ENCODE data around the gene LRRC71.

LRRC71 gene

DNA sequence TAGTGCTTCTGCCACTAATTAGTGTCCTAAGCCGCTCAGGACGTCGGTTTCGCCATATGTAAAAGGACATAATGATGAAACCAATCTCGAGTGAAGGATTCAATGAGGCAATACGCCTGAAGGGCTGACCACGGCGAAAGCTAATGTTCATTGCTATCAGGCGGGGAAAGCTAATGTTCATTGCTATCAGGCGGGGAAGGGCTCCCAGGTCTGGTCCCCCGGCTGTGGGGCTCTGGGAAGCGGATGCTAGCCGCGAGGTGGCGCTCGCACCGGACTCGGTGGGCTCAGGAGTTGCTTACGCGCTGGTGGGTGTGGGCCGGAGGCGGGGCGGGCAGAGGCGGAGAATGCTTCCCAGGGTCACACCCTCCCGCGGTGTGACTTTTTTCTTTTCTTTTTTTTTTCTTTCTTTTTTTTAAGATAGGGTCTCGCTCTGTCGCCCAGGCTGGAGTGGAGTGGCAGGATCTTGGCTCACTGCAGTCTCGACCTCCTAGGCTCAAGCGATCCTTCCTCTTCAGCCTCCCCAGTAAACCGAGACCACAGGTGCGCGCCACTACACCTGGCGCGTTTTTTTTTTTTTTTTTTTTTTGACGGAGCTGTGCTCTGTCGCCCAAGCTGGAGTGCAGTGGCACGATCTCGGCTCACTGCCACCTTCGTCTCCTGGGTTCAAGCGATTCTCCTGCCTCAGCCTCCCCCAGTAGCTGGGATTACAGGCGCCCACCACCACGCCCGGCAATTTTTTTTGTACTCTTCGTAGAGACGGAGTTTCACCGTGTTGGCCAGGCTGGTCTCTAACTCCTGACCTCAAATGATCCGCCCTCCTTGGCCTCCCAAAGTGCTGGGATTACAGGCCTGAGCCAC lies 28.0 kb upstream of the LRRC71 start:
- peak; percentile 85 for DNase-seq (ENCODE audit: low spot score)

DNA sequence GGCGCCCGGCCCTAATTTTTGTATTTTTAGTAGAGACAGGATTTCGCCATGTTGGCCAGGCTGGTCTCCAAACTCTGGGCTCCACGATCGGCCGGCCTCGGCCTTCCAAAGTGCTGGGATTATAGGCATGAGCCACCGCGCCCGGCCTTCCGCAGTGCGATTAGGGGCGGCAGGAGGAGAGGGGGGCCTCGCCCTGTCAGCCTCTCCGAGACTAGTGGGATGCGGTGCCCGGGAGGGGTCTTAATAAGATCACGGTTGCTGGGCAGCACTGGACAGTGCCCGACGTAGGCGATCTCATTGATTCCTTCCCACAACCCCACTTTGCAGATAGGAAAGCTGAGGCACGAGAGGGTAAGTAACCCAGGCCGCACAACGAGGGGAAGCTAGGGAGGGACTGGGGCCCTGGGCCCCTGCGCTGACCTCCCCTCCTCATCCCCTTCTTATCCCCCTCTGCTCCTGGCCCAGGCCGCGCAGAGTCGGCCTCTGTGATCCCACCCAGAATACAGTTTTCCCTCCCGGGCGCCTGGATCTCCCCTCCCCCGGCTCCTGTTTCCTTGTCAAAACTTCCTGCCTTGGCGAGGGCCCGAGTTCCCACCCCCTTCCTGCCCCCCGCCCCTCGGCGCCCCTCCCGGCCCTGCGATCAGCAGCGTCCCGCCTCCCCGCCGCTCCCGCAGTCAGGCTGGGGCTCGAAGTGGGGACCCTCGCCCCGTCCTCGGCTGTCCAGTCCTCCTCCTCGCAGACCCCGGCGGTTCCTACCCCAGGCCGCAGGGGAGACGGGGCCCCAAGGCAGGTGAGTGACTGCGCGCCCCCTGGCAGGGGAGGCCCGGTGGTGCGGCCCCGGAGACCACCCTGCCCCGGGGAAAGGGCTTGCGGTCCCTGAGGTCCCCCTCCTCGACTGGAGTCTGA lies 27.1 kb upstream of the LRRC71 start, which contains the start of gene PEAR1:
PEAR1 (plus strand) TSS at position 671 of the 906 bp plus-strand sequence. CDS start 10,209 bp downstream, outside the sequence.
- DNase-seq (ENCODE audit: low spot score) = no peak

DNA sequence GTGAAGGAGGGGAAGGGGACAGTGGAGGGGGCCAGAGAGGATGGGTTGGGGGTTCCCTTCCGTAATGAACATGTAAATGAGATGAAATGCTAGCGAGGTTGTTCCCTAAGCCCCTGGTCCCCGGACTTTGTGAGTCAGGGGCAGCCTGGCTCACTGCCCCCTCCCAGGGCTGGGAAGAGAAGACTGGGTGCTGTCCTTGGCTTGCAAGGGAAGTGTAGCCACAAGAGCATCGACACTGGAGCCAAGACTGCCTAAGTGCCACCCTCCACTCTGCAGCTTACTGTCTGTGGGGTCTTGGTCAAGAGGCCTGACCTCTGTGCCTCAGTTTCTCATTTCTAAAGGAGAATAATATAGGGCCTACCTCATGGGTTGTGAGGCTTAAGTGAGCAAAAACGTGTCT lies 26.4 kb upstream of the LRRC71 start:
- DNase-seq (ENCODE audit: low spot score) = no peak

DNA sequence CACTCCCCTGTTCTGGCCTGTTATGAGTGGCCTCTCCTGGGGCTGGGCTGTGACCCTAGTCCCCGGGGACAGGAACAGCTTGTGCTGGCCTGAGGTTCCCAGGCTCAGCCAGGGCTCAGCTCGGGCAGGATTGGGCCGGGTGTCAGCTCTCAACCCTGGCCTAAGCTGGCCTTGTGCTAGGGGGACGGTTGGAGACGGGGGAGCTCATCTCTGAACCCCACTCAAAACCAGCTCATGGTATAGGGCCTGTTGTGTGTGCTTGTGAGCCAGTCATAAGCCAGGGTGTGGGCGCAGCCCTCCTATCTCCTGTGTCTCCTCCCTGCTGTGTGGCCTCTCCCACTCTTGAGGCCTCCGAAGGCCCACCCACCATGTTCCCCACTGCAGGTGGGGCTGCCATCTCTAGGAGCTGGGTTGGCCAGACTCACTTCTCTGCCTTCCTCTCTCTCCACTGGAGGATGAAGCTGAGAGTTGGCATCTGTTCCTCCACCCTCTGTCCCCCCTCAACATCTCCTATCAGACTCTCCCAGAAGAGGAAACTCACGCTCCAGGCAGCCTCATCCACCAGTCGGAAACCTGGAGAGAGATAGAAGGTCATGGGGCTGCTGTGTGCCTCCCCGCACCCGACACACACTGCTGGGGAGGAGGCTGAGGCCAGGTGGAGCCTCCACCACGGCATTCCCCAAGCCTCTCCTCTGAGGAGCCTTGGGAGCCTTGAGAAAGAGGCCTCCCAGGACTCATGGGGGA lies 25.5 kb upstream of the LRRC71 start:
- DNase-seq (ENCODE audit: low spot score) = no peak

DNA sequence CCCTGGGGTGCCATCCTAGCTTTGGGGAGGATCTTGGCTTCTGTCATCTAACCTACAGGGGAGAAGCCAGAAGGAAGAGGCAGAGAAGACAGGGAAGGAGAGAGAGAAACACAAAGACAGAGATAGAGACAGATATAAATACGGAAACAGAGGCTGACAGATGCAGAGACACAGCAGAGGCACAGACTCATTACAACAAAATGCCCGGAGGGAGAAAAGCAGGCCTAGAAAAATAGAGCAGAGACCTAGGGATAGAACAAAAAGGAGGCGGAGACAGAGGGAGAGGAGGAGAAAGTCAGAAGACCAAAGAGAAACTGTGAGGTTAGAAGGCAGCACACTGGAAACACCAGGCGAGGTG lies 25.0 kb upstream of the LRRC71 start:
- no peak for DNase-seq (ENCODE audit: low spot score)

DNA sequence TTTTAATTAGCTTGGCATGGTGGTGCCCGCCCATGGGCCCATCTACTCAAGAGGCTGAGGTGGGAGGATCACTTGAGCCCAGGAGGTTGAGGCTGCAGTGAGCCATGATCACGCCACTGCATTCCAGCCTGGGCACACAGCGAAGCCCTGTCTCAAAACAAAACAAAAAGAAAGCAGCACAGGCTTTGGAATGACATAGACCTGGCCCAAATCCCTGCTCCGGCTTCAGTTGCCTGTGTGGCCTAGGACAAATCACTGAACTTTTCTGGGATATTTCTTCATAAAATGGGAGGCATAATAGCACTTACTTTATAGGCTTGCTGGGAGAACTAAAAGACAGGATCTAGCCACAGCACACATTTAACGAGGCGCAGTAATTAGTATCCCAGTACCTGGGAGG lies 24.5 kb upstream of the LRRC71 start:
- no peak for DNase-seq (ENCODE audit: low spot score)

DNA sequence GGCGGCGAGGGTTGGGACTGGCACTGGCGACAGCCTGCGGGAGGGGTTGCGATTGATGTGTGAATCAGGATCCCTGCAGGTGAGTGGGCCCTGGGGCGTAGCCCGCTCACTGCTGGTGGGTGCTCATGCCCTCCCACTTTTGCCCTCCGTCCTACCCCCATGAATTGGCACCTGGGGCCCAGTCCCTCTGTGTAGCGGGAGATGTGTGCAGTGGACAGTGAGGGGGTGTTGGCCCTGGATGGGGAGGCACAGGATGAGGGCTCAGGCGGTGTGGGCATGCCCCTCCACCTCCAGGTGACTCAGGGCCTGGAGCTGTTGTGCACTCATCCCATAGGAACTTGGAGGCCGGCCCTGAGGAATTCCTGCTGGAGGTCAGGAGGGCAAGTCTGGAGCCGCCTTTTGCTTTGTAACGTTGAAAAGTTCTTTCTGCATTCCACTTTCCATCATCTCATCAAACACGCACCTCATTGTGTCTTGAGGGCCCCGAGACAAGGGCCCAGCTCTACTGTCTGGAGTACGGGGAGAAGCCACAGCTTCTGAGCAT lies 23.9 kb upstream of the LRRC71 start:
- DNase-seq (ENCODE audit: low spot score) = peak; percentile 96

DNA sequence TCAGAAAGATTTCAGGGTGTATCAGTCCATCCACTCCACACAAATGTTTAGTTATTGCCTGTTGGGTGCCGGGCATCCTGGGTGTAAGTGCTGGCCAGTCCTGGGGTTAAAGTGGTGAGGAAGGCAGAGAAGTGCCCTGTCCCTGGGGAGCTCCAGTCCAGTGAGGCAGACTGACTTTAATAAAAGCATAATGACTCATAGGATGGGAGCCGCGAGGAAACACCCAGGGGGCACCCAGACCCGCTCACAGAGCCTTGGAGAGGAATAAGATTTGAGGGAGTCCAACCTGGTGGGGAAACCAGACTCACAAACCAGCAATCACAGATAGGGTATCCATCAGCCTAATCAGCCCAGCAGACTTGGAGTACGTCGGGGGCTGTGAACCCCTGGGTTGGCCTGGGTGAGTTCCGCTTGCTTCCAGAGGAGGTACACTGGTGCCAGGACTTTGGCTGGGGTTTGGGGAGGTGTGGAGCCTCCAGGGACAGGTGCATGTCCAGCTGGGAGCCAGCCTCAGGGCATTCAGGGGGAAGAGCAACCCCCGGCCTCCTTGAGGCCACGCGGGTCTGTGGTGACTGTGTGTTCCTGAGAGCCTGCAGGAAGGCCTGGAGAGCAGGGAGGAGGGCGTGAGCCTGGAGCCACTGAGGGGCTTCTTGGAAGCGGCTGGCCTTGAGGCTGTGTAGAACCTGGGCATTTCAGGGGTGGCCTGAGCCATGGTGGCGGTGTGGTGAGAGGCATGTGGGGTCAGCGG lies 23.2 kb upstream of the LRRC71 start:
- peak; percentile 78 for DNase-seq (ENCODE audit: low spot score)

DNA sequence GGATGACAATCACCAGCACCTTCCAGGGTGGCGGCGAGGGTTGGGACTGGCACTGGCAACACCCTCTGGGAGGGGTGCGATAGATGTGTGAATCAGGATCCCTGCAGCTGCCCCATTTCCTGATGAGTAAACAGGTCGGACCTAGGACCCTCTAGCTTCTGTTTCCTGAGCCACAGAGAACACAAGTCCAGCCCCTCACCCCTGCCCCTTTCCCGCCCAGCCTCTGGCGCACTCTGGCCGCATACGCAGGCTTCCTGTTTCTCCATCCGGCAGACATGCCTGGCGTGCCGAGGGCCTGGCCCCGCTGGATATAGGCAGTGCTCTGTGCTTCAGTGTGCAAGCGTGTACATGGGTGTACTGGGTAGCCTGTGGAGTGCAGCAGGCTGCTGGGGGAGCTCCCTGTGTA lies 22.3 kb upstream of the LRRC71 start:
- DNase-seq (ENCODE audit: low spot score) = peak; percentile 27

DNA sequence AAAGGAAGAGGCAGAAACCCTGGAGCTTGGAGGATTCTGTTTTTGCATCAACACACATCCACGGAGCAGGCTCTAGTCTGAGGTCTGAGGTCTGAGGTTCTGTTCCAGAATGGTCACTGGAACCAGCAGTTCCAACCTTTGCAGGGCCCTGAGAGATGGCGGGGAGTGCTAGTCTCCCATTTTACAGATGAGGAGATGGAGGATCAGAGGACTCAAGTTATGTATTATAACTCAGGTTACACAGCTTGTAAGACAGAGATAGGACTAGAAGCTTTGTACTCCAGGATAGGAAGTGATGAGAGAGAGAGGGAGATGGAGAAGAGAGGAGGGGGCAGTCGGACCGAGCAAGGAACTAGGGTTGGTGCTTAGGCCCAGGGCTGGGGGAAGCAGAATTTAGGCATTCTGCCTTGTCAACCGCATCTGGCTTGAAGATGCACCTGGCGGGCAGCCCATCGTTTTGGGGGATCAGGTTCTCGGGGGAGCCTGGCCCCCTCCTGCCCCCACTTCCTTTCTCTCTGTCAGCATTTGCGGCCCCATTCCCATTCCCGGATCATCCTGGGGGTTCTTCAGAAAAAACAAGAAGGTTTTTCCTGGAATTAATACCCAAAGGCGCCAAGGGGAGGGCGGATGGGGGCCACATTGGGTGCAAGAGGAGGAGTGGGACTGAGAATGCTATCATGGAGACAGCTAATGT lies 21.3 kb upstream of the LRRC71 start:
- DNase-seq (ENCODE audit: low spot score) = no peak

DNA sequence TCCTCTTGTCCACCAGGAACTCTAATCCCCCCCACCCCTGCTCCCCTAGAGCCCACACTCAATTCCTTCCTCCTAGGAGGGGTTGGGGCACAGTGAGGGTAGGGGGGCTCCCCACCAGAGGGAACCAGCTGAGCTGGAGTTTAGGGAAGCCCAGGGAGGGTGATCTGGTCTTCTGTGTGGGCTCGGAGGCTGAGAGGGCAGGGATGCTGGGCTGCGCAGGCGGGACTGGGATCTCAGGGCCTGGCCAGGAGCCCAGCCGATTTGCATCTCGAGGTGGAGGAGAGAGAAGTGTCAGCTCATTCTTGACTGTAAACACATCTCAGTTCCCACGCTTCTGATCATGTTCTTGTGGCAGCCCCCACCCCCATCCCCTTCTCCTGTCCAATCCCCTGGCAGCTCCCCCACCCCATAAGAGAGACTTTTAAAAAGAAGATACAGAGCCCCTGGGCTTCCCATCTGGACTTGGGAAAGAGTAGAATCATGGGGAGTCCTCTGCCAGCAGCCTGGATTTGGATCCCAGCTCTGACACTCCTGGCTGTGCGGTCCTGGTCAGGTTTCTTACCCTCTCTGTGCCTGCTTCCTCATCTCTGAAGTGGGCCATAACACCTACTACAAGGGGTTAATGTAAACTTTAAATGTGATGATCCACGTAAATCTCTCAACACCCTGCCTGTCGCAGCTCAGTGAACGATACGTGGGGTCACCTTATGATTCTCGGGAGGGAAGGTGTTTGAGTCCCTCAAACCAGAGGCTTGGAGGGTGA lies 20.3 kb upstream of the LRRC71 start:
- no peak for DNase-seq (ENCODE audit: low spot score)

DNA sequence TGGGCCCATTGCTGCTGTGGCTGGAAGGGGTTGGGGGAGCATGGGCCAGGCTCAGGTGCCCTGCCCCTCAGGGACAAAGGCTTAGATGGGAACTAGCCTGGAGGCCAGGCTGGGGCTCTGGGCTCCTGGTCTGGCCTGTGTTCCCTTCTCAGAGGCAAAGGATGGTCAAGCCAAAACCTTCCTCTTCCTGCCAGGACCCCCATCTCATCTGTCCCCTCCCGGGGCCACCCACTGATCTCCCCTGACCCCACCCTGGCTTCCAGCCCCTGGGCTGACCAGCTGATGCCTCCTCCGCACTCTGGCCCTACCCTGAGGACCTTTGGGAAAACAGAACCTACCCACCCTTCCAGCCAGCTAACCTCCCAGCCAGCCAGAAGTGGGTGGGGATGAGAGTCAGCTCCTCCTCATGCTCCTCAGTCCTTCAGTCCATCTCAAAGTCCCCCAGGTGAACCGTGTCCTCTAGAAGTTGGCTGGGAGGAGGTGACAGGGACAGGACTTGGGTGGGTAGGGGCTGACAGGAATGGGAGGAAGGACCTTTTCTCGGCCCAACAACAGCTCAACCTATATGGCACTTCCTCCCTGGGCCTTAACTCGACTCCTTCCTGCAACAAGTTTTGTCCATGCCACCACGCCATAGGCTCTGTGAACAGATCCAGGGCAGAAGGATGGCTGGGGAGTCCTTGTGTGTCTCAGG lies 19.4 kb upstream of the LRRC71 start:
- DNase-seq (ENCODE audit: low spot score) = no peak

DNA sequence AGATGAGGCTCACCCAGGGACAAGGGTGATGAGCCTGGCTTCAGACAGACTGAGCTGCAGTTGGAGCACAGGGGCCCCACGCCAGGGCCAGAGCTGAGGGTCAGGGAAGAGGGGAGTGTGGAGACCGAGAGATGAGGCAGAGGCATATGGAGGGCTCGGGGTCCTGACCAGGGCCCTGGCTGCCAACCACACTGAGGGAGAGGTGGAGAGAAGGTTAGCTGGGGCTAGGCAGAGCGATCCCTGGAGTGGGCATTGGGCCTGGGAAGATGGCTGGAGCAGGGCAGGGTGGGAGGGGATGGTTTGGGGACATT lies 18.9 kb upstream of the LRRC71 start:
- no peak for DNase-seq (ENCODE audit: low spot score)

DNA sequence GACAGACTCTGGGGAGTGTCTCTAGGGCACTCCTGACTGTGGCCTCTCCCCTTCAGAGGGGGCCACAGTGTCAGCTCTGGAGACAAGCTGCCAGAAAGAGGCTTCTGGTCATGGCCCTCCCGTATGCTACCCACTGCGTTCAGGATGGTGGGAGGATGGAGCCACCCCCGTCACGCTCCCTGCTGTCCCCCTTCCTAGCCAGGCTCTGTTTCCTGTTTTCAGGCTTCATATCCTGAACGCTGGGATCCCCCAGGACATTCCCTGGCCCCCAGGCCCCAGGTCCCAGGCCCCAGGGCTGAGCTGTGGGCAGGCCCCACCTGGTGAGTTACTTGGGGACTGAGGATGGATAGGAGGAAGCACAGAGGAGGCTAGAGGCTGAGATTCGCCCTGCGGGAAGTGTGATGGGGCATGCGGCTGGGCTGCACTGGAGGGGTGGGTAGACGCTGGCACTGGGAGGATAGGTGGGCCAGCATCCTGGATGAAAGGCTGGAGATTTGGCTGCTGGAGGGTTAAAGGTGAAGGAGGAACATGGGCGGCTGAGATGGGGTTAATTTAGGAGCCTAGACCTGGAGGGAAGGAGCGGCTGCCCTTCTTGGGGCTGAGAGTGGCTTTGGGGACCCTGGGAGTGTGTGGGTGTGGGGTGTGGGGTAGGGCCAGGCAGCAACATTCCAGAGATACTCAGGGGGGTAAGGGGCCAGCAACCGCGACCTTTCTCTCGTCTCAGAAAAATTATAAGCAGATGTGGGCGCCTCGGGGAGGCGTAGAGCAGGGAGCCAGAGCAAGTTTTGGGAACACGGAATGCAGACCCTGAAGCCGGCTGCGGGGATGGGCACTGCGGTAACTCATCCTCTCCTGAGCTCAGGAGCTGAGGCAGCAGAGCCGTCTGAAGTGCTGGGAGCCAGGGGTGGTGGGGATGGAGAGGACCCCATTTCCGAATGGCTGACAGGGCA lies 18.2 kb upstream of the LRRC71 start:
- no peak for DNase-seq (ENCODE audit: low spot score)

DNA sequence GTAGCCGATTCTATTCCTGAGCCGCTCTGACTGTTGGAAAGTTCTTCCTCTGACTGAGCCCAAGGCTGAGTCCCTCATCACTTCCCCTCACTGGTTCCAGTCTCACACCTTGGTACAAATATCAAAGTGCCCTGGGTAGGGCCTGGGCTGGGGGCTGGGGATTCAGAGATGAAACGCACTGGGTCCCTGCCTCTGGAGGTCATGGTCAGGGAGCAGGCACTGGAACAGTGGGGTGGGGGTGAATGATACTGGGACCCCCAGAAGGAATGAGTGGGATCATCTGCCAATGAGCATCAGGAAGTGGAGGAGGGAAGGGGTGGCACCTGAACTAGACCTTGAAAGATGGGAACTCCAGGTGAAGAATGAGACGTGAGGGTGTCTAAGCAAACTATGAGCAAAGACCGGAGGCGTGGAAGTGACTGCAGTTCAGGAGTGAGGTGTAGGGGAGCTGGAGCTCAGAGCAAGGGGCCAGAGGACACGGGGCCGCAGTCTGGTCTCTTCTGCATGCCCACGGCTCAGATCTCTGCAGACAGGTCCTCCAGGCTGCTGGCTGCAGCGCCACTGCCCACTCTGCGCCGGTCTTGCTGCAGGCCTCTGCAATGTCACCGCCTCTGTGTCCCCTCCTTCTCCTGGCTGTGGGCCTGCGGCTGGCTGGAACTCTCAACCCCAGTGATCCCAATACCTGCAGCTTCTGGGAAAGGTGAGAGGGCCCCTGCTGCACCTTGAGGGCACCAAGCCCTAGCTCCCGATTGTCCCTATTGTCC lies 16.9 kb upstream of the LRRC71 start:
- DNase-seq (ENCODE audit: low spot score) = no peak

DNA sequence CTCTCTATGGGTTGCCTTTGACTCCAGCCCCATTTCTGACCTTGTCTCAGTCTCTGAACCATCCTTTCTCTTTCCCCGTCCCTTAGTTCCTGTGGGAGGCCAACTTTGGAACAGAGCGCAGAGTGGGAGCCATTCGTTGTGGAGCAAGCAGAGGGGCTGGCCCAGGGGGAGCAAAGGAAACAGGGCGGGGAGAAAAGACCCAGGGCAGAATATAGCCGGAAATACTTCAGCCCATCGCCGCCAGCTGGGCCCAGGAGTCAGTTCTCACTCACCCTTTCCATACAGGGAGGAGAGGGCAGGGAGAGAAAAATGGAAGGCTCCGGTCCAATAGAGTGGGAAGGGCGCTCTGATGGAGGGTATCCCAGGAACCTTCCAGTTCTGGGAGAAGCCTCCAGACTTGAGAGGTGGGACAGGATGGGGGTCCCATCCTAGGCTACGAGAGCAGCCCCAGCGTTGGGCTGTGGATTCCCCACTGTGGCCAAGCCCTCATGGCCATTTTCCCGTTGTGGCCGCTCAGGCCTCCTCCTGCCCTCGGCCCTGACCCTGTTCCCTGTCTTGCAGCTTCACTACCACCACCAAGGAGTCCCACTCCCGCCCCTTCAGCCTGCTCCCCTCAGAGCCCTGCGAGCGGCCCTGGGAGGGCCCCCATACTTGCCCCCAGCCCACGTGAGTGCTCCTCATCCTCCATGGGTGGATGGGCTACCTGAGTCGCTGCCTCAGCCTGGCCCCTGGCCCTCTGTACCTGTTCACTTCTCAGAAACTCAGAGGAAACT lies 16.1 kb upstream of the LRRC71 start:
- DNase-seq (ENCODE audit: low spot score) = no peak

DNA sequence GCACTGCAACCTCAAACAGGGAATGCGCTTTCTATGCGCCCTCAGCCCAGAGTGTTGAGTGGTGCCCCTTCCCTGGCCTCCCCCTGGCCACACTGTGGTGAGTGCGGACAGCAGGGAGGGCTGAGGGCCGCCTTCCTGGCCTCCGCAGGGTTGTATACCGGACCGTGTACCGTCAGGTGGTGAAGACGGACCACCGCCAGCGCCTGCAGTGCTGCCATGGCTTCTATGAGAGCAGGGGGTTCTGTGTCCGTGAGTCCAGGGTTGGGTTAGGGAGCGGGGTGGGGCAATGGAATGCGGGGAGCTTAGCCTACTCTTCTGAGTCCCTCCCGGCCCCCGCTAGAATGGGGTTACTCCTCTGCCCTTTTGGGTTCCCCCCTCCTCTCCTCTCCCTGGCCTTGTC lies 15.3 kb upstream of the LRRC71 start:
- no peak for DNase-seq (ENCODE audit: low spot score)
